Islet precursor cell (in vitro differentiated cells): ENCODE data around the gene CNTN5.
"Not testable (repeated sequence)": the region's sequence is repeated elsewhere in the genome, so short reads cannot be mapped to it uniquely, and the experiment has no call there.

Experiments
- DNase-seq: peaks from one replicate; pipeline ENCODE4 v3.0.0-alpha.2; 2018

CNTN5 gene

GRCh38 chr11:100151944-100152343 is 1131.2 kb downstream of the CNTN5 start:
- DNase-seq = peak; percentile 77

- DNase-seq = no peak
These were observed 1132.0 kb downstream of the CNTN5 start for GRCh38 chr11:100152766-100153165.

- no peak for DNase-seq
These were observed 1142.7 kb downstream of the CNTN5 start for GRCh38 chr11:100163471-100163870.

- DNase-seq = no peak
These were observed 1154.1 kb downstream of the CNTN5 start for GRCh38 chr11:100174881-100175280.

- DNase-seq = no peak
These were observed 1155.7 kb downstream of the CNTN5 start for GRCh38 chr11:100176456-100176855.

GRCh38 chr11:100177651-100178050 is 1156.9 kb downstream of the CNTN5 start:
- no peak for DNase-seq

GRCh38 chr11:100182350-100182749 is 1161.6 kb downstream of the CNTN5 start:
- DNase-seq = no peak

GRCh38 chr11:100182927-100183326 is 1162.2 kb downstream of the CNTN5 start:
- DNase-seq = no peak

- DNase-seq = no peak
These were observed 1164.8 kb downstream of the CNTN5 start for GRCh38 chr11:100185588-100185987.

GRCh38 chr11:100188137-100188783 is 1167.5 kb downstream of the CNTN5 start:
- no peak for DNase-seq

- no peak for DNase-seq
These were observed 1169.6 kb downstream of the CNTN5 start for GRCh38 chr11:100190395-100190794.

- no peak for DNase-seq
These were observed 1171.4 kb downstream of the CNTN5 start for GRCh38 chr11:100192181-100192580.

- no peak for DNase-seq
These were observed 1183.0 kb downstream of the CNTN5 start for GRCh38 chr11:100203789-100204188.

- no peak for DNase-seq
These were observed 1185.2 kb downstream of the CNTN5 start for GRCh38 chr11:100205926-100206325.

GRCh38 chr11:100208207-100208606 is 1187.5 kb downstream of the CNTN5 start:
- DNase-seq = no peak

GRCh38 chr11:100214791-100215190 is 1194.0 kb downstream of the CNTN5 start:
- no peak for DNase-seq

GRCh38 chr11:100220801-100221200 is 1200.1 kb downstream of the CNTN5 start:
- DNase-seq = no peak

GRCh38 chr11:100221791-100222190 is 1201.0 kb downstream of the CNTN5 start:
- DNase-seq = no peak

- DNase-seq = no peak
These were observed 1203.8 kb downstream of the CNTN5 start for GRCh38 chr11:100224541-100225034.

- DNase-seq = no peak
These were observed 1208.3 kb downstream of the CNTN5 start for GRCh38 chr11:100229086-100229485.

- DNase-seq = no peak
These were observed 1211.3 kb downstream of the CNTN5 start for GRCh38 chr11:100232006-100232405.

GRCh38 chr11:100235085-100235484 is 1214.3 kb downstream of the CNTN5 start:
- no peak for DNase-seq

- DNase-seq = no peak
These were observed 1219.3 kb downstream of the CNTN5 start for GRCh38 chr11:100240025-100240539.

- DNase-seq = no peak
These were observed 1227.0 kb downstream of the CNTN5 start for GRCh38 chr11:100247704-100248103.

- DNase-seq = not testable (repeated sequence)
These were observed 1236.6 kb downstream of the CNTN5 start for GRCh38 chr11:100257238-100257803.
